ENCODE data around the gene SUB1. TPM values are rescaled to one million over a fixed set of nuclear protein-coding genes. Genes with fewer than 3 reads are reported as not detected.
A peak's percentile ranks its signal among the peaks of the same experiment; 100 is the strongest.

SUB1 gene
- total RNA-seq, 1 donor = 301 TPM

GRCh38 chr5:32581010-32581785 lies 4.2 kb upstream of the SUB1 start:
- H3K9me3 ChIP-seq (ENCODE audit: low read depth, low read length) = no peaks in the 10 kb centered on the region

GRCh38 chr5:32583582-32584232 lies 1.6 kb upstream of the SUB1 start:
- Histone ChIP-seq H3K4me1 (ENCODE audit: insufficient read depth, low read length) (peaks cover 71% of the 10 kb centered on the region), H3K4me3 (ENCODE audit: low read length) (no peak overlapping the region)

More at GRCh38 chr5:32581010-32581785, 4.2 kb upstream of the SUB1 start:
- H3K4me3 ChIP-seq (ENCODE audit: low read length) = no peak overlapping the region
- peaks cover 56% of the 10 kb centered on the region for H3K4me1 ChIP-seq (ENCODE audit: insufficient read depth, low read length)
- H3K27me3 ChIP-seq (ENCODE audit: insufficient read depth, low read length) = no peaks in the 10 kb centered on the region

GRCh38 chr5:32584646-32585045 lies 711 bp upstream of the SUB1 start:
- H3K27me3 ChIP-seq (ENCODE audit: insufficient read depth, low read length) = no peaks in the 10 kb centered on the region
- H3K9me3 ChIP-seq (ENCODE audit: low read depth, low read length) = no peaks in the 10 kb centered on the region
- H3K4me3 ChIP-seq (ENCODE audit: low read length) = no peak overlapping the region
- peaks cover 70% of the 10 kb centered on the region for H3K4me1 ChIP-seq (ENCODE audit: insufficient read depth, low read length)

More at GRCh38 chr5:32583582-32584232, 1.6 kb upstream of the SUB1 start:
- Histone ChIP-seq H3K27me3 (ENCODE audit: insufficient read depth, low read length) (no peaks in the 10 kb centered on the region), H3K9me3 (ENCODE audit: low read depth, low read length) (no peaks in the 10 kb centered on the region)

GRCh38 chr5:32585122-32585445 lies 273 bp upstream of the SUB1 start:
- peak overlapping the region; percentile 69 for H3K4me3 ChIP-seq (ENCODE audit: low read length)
- no peaks in the 10 kb centered on the region for H3K9me3 ChIP-seq (ENCODE audit: low read depth, low read length)
- peaks cover 70% of the 10 kb centered on the region for H3K4me1 ChIP-seq (ENCODE audit: insufficient read depth, low read length)
- H3K27me3 ChIP-seq (ENCODE audit: insufficient read depth, low read length) = no peaks in the 10 kb centered on the region

- Histone ChIP-seq H3K4me3 (ENCODE audit: low read length) (peak overlapping the region; percentile 69), H3K27me3 (ENCODE audit: insufficient read depth, low read length) (no peaks in the 10 kb centered on the region), H3K4me1 (ENCODE audit: insufficient read depth, low read length) (peaks cover 61% of the 10 kb centered on the region), H3K9me3 (ENCODE audit: low read depth, low read length) (no peaks in the 10 kb centered on the region)
Observed at GRCh38 chr5:32586276-32586599, 881 bp downstream of the SUB1 start.

GRCh38 chr5:32587067-32587551 lies 1.8 kb downstream of the SUB1 start:
- Histone ChIP-seq H3K9me3 (ENCODE audit: low read depth, low read length) (no peaks in the 10 kb centered on the region), H3K27me3 (ENCODE audit: insufficient read depth, low read length) (no peaks in the 10 kb centered on the region), H3K4me1 (ENCODE audit: insufficient read depth, low read length) (peaks cover 53% of the 10 kb centered on the region), H3K4me3 (ENCODE audit: low read length) (no peak overlapping the region)

- Histone ChIP-seq H3K4me3 (ENCODE audit: low read length) (no peak overlapping the region), H3K4me1 (ENCODE audit: insufficient read depth, low read length) (peaks cover 38% of the 10 kb centered on the region), H3K27me3 (ENCODE audit: insufficient read depth, low read length) (no peaks in the 10 kb centered on the region), H3K9me3 (ENCODE audit: low read depth, low read length) (no peaks in the 10 kb centered on the region)
Observed at GRCh38 chr5:32589416-32589815, 4.1 kb downstream of the SUB1 start.

GRCh38 chr5:32589942-32590869 lies 4.8 kb downstream of the SUB1 start:
- Histone ChIP-seq H3K4me3 (ENCODE audit: low read length) (no peak overlapping the region), H3K27me3 (ENCODE audit: insufficient read depth, low read length) (no peaks in the 10 kb centered on the region), H3K9me3 (ENCODE audit: low read depth, low read length) (no peaks in the 10 kb centered on the region), H3K4me1 (ENCODE audit: insufficient read depth, low read length) (peaks cover 34% of the 10 kb centered on the region)

- H3K4me1 ChIP-seq (ENCODE audit: insufficient read depth, low read length) = peaks cover 34% of the 10 kb centered on the region
- no peak overlapping the region for H3K4me3 ChIP-seq (ENCODE audit: low read length)
- H3K9me3 ChIP-seq (ENCODE audit: low read depth, low read length) = no peaks in the 10 kb centered on the region
- H3K27me3 ChIP-seq (ENCODE audit: insufficient read depth, low read length) = no peaks in the 10 kb centered on the region
Observed at GRCh38 chr5:32595118-32595517, 9.8 kb downstream of the SUB1 start.

GRCh38 chr5:32597041-32597629 lies 11.8 kb downstream of the SUB1 start:
- Histone ChIP-seq H3K4me1 (ENCODE audit: insufficient read depth, low read length) (peaks cover 34% of the 10 kb centered on the region), H3K4me3 (ENCODE audit: low read length) (no peak overlapping the region), H3K27me3 (ENCODE audit: insufficient read depth, low read length) (no peaks in the 10 kb centered on the region), H3K9me3 (ENCODE audit: low read depth, low read length) (no peaks in the 10 kb centered on the region)

GRCh38 chr5:32598260-32598937 lies 13.0 kb downstream of the SUB1 start:
- Histone ChIP-seq H3K27me3 (ENCODE audit: insufficient read depth, low read length) (no peaks in the 10 kb centered on the region), H3K4me3 (ENCODE audit: low read length) (no peak overlapping the region), H3K9me3 (ENCODE audit: low read depth, low read length) (no peaks in the 10 kb centered on the region), H3K4me1 (ENCODE audit: insufficient read depth, low read length) (peaks cover 26% of the 10 kb centered on the region)

GRCh38 chr5:32598997-32599549 lies 13.7 kb downstream of the SUB1 start:
- Histone ChIP-seq H3K4me1 (ENCODE audit: insufficient read depth, low read length) (peaks cover 26% of the 10 kb centered on the region), H3K27me3 (ENCODE audit: insufficient read depth, low read length) (no peaks in the 10 kb centered on the region), H3K4me3 (ENCODE audit: low read length) (no peak overlapping the region), H3K9me3 (ENCODE audit: low read depth, low read length) (no peaks in the 10 kb centered on the region)

GRCh38 chr5:32600054-32600622 lies 14.8 kb downstream of the SUB1 start:
- peaks cover 22% of the 10 kb centered on the region for H3K4me1 ChIP-seq (ENCODE audit: insufficient read depth, low read length)
- no peak overlapping the region for H3K4me3 ChIP-seq (ENCODE audit: low read length)
- H3K27me3 ChIP-seq (ENCODE audit: insufficient read depth, low read length) = no peaks in the 10 kb centered on the region
- H3K9me3 ChIP-seq (ENCODE audit: low read depth, low read length) = no peaks in the 10 kb centered on the region
